Activated T-cell treated with anti-CD3 and anti-CD28 coated beads for 4 hours (primary cell): Measurements from ENCODE around the gene ESRRA.

ENCODE experiments used
- DNase-seq: peaks from one replicate; pipeline ENCODE4 v3.0.0-alpha.2; 2020

Gene ESRRA

DNA sequence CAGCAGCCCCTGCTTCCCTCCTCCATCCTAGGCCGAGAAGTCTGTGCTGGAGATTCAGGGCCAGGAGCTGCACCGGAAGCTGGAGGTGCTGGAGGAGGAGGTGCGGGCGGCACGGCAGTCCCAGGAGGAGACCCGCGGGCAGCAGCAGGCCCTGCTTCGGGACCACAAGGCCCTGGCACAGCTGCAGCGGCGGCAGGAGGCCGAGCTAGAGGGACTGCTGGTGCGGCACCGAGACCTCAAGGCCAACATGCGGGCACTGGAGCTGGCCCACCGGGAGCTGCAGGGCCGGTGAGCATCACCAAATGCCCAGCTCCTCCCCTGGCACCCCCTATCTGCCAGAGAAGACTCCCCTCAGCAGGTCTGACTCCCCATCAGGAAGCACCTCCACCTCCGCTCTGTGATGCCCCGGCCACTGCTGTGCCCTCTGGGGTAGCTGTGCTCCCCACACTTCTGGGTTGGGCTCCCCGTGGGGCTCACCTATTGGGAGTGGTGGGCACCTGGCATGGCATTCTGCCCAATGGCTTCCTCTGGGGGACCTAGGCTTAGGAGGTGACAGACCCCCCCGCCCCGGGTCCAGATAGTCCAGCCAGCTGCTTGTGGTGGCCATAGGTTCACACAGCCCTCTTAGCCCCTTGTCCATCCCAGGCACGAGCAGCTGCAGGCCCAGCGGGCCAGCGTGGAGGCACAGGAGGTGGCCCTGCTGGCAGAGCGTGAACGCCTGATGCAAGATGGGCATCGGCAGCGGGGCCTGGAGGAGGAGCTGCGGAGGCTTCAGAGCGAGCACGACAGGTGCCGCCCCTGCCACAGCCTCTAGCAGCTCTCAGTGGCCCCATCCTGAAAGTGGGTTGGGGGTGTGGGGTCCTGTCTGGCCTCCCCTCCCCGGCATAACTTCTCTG, 47.0 kb downstream of the ESRRA start:
- DNase-seq, result no peak

DNA sequence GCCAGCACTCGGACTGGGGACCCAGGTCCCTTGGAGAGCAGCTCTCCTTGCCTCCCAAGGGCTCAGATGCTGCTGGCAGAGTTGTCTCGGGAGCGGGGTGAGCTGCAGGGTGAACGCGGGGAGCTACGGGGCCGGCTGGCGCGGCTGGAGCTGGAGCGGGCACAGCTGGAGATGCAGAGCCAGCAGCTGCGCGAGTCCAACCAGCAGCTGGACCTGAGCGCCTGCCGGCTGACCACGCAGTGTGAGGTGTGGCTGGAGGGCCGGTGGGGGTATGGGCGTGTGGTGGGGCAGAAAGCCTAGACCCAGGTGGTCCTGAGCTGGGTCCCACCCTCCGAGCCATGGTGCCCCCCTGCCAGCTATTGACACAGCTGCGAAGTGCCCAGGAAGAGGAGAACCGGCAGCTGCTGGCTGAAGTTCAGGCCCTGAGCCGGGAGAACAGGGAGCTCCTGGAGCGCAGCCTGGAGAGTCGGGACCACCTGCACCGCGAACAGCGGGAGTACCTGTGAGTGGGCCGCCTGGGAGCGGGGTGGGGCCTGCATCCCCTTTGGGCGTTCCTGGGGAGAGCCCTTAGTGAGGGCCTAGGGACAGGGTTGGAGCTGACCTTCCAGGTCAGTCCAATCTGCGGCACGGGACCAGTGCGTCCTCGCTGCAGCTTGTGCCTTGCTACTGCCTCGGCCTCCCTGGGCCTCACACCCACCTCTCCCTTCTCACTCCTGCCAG, 47.8 kb downstream of the ESRRA start:
- no peak for DNase-seq

DNA sequence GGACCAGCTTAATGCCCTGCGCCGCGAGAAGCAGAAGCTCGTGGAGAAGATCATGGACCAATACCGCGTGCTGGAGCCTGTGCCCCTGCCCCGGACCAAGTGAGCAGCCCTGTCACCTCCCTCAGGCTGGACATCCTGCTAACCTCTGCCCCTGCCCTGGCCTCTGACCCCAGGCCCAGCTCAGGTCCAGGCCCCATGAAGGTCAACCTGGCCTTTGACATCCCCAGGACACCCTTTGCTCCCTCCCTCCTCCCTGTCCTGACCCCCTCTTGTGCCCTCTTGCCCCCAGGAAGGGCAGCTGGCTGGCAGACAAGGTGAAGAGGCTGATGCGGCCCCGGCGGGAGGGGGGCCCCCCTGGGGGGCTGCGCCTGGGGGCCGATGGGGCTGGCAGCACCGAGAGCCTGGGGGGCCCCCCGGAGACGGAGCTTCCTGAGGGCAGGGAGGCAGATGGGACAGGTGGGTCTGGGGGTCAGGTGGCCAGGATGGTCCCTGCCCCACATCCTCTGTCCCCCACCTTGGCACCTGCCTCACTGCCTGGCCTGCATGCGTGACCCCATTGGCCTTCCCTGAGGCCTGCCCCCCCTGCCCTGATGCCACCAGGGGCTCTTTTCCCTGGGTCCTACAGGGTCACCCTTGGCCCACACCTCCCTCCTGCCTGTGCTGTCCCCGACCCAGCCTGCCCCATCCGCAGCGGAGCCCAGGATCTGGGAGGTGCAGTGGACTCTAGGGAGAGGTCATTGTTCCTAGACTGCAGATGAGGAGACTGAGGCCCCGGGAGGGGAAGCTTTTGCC, 48.6 kb downstream of the ESRRA start:
- DNase-seq, result no peak

DNA sequence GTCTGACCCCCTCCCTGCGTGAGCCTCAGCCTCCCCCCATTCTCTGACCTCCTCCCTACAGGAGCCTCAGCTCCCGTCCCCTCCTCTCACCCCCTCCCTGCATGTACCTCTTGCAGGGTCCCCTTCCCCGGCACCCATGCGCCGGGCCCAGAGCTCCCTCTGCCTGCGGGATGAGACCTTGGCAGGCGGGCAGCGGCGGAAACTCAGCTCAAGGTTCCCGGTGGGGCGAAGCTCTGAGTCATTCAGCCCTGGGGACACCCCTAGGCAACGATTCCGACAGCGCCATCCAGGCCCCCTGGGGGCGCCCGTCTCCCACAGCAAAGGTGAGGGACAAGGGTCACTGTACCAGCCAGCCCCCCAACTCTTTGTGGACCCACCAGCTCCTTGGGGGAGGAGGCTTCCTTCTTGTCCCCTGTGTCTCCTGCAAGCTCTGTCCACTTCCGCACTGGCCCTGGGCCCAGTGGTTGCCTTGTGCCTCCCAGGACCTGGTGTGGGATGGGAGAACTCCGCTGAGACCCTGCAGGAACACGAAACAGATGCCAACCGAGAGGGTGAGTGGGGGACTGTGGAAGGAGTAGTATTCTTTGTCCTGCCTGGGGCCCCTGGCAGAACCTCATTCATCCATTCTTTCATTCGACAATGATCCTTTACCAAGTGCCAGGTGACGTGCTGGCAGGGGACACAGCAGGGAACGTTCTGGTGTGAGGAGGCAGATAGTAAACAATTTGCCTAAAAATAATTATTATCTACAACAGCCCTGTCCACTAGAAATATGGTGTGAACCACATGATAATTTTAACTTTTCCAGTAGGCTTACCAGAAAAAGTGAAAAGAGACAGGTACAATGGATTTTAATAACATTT, 50.0 kb downstream of the ESRRA start:
- no peak for DNase-seq

DNA sequence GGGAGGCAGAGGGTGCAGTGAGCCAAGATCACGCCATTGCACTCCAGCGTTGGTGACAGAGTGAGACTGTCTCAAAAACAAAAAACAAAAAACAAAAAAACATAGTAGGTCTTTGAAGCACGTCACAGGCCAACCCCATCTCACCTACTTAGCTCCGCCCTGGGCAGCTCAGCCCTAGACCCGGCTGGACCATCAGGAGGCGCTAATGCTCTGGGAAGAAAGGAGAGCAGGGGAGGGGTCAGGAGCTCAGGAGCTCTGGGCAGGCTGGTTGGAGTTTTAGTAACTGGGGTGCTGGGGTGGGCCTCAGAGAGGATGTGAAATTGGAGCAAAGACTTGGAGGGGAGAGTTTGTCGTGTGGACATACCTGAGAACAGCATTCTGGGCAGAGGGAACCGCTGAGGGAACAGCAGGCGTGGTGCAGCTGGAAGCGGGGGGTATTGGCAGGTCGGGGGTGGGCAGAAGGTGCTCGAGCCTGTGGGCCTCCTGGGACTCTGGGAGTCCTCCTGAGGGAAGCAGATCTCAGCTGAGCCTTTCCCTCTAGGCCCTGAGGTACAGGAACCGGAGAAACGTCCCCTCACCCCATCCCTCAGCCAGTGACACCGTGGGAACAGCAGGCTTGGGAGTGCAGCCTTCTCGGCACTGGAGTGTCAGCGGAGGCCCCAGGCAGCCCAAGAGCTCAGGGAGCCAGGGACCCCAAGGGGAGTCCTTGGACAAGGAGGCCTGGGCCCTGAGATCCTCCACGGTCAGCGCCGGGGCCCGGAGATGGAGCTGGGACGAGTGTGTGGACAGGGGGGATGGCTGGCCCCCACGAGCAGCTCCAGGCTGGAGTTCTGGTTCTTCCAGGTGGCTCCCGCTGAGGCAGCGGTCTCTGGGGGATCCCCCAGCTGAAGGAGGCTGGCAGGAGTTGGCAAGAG, 51.4 kb downstream of the ESRRA start:
- no peak for DNase-seq

DNA sequence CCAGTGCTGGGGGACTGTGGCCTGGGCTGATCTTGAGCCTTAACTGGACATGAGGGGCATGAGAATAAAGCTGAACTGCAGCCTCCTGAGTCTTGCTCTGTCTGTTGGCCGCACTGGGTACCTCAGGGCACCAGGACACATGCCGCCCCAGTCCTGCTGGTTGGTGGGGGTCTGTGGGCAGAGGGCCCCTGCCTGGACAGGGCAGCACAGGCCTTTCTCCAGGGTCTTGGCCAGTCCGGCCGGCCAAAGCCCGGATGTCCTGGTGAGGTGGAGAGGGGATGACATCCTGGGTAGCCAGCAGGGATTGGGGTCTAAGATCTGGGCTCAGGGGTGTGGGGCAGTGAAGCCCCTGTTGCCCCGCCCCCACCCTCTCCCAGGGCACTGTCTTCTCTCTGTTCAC, 52.1 kb downstream of the ESRRA start:
- no peak for DNase-seq

DNA sequence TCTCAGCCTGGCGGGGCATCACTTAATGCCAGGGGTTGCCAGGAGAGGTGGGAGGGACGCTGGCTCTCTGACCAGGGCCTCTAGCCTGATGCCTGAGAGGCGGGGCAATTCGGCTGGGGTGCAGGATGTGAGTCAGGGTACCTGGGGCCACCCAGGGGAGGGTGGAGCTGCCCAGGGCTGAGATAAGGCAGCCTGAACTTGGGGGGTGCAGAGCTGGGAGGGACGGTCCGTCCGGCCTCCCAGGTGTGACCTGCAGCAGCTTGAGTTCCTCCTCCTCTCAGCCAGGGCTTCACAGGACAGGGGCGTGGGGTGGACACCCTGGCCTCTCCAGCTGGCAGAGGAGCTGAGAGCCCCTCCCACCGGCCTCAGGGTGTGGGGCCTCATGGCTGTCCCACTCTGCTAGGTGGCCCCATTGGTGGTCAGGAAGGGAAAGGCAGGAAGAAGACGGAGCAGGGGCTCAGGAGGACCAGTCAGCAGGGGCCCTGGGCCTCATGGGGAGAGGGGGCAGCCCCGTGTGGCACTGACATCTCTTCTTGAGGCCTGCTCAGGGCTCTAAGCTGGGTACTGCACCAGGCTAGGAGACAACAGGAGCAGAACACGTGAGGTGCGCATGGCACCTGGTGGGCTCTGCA, 52.7 kb downstream of the ESRRA start:
- no peak for DNase-seq

DNA sequence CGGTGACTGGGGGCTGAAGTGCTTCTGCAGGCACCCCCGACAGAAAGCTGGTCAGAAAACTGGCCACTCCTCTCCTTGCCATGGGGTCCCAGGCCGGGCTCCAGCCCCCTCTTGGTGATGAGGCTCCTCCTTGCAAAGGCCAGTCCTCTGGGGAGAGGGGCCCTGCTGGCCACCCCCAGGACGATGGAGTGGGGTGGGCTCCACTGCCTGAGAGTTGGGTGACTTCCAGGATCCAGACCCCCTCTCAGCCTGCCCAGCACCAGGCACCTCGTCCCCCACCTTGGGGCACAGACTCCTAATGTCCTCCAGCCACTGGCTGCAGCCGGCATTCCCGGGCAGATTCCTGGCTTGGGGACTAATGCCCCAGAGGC, 53.2 kb downstream of the ESRRA start:
- no peak for DNase-seq

DNA sequence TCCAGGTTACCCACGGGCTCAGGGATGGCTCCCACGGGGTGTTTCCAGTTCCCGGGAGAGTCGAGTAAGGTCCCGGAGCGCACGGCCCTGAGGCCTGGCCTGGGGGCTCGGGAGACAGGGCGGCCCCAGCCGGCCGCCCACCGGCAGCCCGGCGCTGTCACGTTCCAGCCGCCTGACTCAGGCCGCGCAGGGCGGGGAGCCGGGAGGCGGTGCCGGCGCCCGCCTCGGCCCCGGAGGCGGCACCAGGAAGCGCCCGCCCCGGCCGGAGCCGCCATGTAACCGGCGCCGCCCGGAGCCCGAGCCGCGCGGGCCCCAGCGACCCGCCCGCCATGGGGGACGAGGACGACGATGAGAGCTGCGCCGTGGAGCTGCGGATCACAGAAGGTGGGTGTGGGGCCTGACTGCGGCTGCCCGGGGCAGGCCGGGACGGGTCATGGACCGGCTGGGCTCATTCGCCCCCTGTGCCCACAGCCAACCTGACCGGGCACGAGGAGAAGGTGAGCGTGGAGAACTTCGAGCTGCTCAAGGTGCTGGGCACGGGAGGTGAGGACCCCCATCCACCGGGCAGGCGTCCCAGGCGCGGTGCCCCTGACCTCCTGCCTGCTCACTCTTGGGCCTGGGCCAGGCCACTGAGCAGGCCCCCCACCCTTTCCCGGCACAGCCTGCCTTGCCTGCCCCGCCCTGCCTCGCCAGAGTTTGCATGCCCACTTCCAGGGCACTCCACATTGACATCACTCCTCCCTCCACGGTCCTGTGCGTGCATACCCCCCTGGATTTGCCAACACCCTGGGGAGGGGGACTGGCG, 53.8 kb downstream of the ESRRA start, which contains the start of gene RPS6KA4:
RPS6KA4 (plus strand) TSS at position 256 of the 805 bp plus-strand sequence; CDS start at position 330, 74 bp downstream.
- DNase-seq, result no peak

DNA sequence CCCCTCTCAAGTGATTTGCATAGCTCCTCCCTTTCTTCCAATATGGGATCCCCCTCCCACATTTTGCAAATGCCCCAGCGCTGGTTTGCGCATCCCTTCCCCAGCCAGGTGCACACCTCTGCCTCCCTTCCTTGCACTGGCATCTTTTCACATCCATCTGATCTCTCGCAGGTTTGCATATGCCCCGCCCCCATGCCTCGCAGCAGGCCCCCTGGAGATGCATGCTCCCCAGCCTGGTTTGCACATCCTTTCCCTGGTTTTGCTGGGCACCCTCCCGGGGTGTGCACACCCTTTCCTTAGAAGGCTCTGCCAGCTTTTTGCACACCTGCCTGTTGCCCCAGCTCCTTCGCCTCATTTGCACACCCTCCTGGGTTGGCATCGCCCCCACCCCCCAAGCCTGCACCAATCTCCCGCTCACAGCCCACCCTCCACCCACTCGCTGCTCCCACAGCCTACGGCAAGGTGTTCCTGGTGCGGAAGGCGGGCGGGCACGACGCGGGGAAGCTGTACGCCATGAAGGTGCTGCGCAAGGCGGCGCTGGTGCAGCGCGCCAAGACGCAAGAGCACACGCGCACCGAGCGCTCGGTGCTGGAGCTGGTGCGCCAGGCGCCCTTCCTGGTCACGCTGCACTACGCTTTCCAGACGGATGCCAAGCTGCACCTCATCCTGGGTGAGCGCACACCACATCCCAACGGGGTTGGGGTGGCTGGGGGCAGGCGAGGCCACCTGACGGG, 54.6 kb downstream of the ESRRA start:
- DNase-seq, result no peak

DNA sequence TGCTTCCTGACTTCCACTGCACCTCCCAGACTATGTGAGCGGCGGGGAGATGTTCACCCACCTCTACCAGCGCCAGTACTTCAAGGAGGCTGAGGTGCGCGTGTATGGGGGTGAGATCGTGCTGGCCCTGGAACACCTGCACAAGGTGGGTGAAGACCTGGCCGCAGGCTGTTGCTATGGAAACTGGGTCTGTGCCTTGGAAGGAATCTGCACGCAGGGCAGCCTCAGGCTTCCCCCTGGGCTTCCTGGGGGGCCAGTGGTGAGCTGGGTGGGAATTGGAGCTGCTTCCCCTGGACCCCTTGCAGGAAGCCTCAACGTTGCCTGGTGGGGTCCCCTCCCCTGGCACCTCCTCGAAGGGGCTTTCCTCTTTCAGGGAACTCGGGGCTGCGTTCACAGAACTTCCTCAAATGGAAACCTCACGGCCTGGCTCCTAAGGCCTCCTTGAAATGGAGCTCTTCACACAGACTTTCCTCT, 55.2 kb downstream of the ESRRA start:
- no peak for DNase-seq

DNA sequence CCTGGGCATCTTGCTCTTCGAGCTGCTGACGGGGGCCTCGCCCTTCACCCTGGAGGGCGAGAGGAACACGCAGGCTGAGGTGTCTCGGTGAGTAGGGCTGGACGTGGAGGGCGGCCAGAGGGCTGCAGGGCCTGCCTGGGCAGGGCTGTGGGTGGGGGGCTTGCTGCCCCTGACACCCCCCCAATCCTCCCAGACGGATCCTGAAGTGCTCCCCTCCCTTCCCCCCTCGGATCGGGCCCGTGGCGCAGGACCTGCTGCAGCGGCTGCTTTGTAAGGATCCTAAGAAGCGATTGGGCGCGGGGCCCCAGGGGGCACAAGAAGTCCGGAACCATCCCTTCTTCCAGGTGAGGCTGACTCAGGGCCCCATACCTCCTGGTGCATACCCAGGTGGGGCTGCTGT, 56.3 kb downstream of the ESRRA start:
- DNase-seq, result no peak

DNA sequence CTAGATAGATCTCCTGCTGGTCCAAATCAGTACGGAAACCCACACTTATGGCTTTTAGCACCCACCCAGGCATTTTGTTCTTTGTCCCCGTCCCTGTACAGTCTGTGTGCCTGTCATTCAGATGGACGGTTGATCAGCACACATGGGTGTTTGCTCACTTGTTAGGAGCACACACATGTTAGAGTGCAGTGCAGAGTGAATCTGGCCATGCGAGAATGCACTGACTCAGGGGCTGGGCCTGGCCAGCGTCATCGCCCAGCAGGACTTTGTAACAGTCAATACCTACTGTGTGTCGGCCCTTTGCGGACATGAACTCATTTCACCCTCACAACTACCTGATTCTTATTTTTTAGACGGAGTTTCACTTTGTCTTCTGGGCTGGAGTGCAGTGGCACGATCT, 57.0 kb downstream of the ESRRA start:
- DNase-seq, result no peak

DNA sequence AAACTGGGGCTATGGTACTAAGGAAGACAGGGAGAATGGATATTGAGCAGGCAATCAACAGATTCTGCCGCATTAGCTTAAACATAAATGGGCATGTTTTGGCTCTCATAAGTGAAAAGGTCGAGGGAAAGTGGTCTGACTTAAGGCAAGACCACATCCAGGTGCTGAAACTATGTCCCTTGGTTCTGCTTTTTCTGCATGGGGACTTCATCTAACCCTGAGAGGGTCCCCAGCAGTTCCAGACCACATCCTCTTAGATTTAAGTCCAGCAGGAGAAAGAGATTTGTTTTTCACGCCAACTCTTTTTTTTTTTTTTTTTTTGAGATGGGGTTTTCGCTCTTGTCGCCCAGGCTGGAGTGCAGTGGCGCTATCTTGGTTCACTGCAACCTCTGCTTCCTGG, 59.1 kb downstream of the ESRRA start:
- DNase-seq, result no peak

DNA sequence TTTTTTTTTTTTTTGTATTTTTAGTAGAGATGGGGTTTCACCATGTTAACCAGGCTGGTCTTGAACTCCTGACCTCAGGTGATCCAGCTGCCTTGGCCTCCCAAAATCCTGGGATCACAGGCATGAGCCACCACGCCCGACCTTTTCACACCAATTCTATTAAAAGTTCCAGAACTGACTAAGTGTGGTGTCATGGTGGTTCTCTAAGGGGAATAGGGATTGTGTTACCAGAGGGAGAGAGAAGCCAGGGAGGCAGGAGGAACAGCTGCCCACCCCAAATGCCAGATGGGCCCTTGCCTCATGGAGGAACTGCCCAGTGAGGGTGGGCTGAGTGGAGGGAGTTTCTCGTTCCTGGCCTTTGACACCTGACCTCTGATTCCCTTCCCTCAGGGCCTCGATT, 59.6 kb downstream of the ESRRA start:
- no peak for DNase-seq
